Endothelial cell of umbilical vein (primary cell): Measurements from ENCODE around the gene CLDN1. TPM values are rescaled to one million over a fixed set of nuclear protein-coding genes. Genes with fewer than 3 reads are reported as not detected.

ENCODE experiments used
- BruUV-seq: library from RNA; stranded (reverse); fragments of 400-500 nt; replicated peaks from 2 replicates; lab custom pipeline; 2021; lab: Mats Ljungman, UMichigan
- CTCF ChIA-PET: fragments of 300-600, 350-600 bp; sonication (Branson Sonifier 250); formaldehyde crosslinking; loops from one replicate; lab custom pipeline; 2021; ENCODE audit warnings: antibody characterized with exemption, inconsistent platforms; lab: Charles Lee
- POLR2A ChIA-PET: fragments of 300-600, 350-600 bp; sonication (Branson Sonifier 250); formaldehyde crosslinking; loops from one replicate; lab custom pipeline; 2021; ENCODE audit warnings: antibody characterized with exemption, inconsistent platforms; lab: Charles Lee
- DNase-seq: peaks from one replicate; pipeline ENCODE4 v3.0.0-alpha.2; 2011; ENCODE audit warnings: low read depth, low spot score
- FAIRE-seq: peaks from 2 replicates; lab custom pipeline; 2011; peaks lifted over from hg19 to GRCh38; lab: Jason Lieb, UNC
- H2AFZ ChIP-seq: 2 replicates; pipeline ENCODE4 v1.6.0; 2012; ENCODE audit warnings: low read depth, low read length, control low read depth, inconsistent platforms
- H3K27ac ChIP-seq: 2 replicates; pipeline ENCODE4 v1.5.1; 2011; ENCODE audit warnings: low read depth, mild to moderate bottlenecking, control low read depth, low read length, moderate library complexity; ENCODE audit not compliant: insufficient read depth
- H3K27me3 ChIP-seq, 2 experiments: 2 replicates each; pipeline versions ENCODE4 v1.6.0 to v1.6.1; 2011; ENCODE audit warnings: low read length in 2 of 2, mixed read lengths in 1 of 2; ENCODE audit not compliant: control insufficient read depth in 2 of 2, insufficient read depth in 2 of 2
- H3K36me3 ChIP-seq, 2 experiments: 2 replicates in 1 of 2; 3 replicates in 1 of 2; pipeline ENCODE4 v1.5.1; 2011; ENCODE audit warnings: low read length in 2 of 2, mild to moderate bottlenecking in 1 of 2, moderate library complexity in 1 of 2; ENCODE audit not compliant: control insufficient read depth in 2 of 2, insufficient read depth in 2 of 2; ENCODE audit errors: extremely low read depth in 1 of 2
- H3K4me1 ChIP-seq: 3 replicates; pipeline ENCODE4 v1.5.1; 2011; ENCODE audit warnings: mild to moderate bottlenecking, low read length; ENCODE audit not compliant: control insufficient read depth, insufficient read depth; ENCODE audit errors: extremely low read depth
- H3K4me2 ChIP-seq: 2 replicates; pipeline ENCODE4 v1.6.1; 2011; ENCODE audit warnings: low read length, control low read depth, mixed read lengths; ENCODE audit not compliant: insufficient read depth
- H3K4me3 ChIP-seq, 3 experiments: fragments of 200-600 bp in 1 of 3; sonication (generic), shearing (Covaris generic) in 1 of 3; replicated peaks in 1 of 3; 2 replicates each; pipeline ENCODE4 v1.5.1; 2011 to 2016; ENCODE audit warnings: control low read depth in 3 of 3, low read length in 3 of 3, mild to moderate bottlenecking in 2 of 3, inconsistent platforms in 1 of 3, low read depth in 1 of 3, moderate library complexity in 1 of 3; ENCODE audit not compliant: insufficient read depth in 1 of 3
- H3K79me2 ChIP-seq: 2 replicates; pipeline ENCODE4 v1.6.0; 2012; ENCODE audit warnings: low read length, inconsistent platforms; ENCODE audit not compliant: control insufficient read depth, insufficient read depth
- H3K9ac ChIP-seq: replicated peaks from 2 replicates; pipeline ENCODE3; 2011; ENCODE audit warnings: low read length, control low read depth; ENCODE audit not compliant: insufficient read depth; ENCODE audit errors: extremely low read depth
- H3K9me1 ChIP-seq: replicated peaks from 3 replicates; pipeline ENCODE4 v1.6.0; 2011; ENCODE audit warnings: mild to moderate bottlenecking, low read length; ENCODE audit not compliant: control insufficient read depth, insufficient read depth; ENCODE audit errors: extremely low read depth
- H3K9me3 ChIP-seq: replicated peaks from 2 replicates; pipeline ENCODE4 v1.5.1; 2012; ENCODE audit warnings: low read length, inconsistent platforms; ENCODE audit not compliant: control insufficient read depth, insufficient read depth
- H4K20me1 ChIP-seq: replicated peaks from 2 replicates; pipeline ENCODE3; 2011; ENCODE audit warnings: mild to moderate bottlenecking, low read length; ENCODE audit not compliant: control insufficient read depth, insufficient read depth; ENCODE audit errors: extremely low read depth
- CTCF ChIP-seq, 2 donors: IDR thresholded peaks; 1 replicate in 1 of 2; 2 replicates in 1 of 2; pipeline ENCODE4 v1.5.1; 2011; ENCODE audit warnings: low read length in 2 of 2, mild to moderate bottlenecking in 2 of 2, moderate library complexity in 2 of 2, control low read depth in 1 of 2, inconsistent platforms in 1 of 2, low read depth in 1 of 2; ENCODE audit not compliant: insufficient read depth in 1 of 2; ENCODE audit errors: extremely low read depth in 1 of 2
- EZH2 ChIP-seq: IDR thresholded peaks from 2 replicates; pipeline ENCODE4 v1.6.1; 2012; ENCODE audit warnings: borderline replicate concordance, low read depth, mild to moderate bottlenecking, moderate library complexity, low read length, inconsistent platforms; ENCODE audit not compliant: severe bottlenecking
- FOS ChIP-seq: IDR thresholded peaks from 2 replicates; pipeline ENCODE4 v1.6.1; 2011; ENCODE audit warnings: mild to moderate bottlenecking, low read length, moderate library complexity, borderline replicate concordance; ENCODE audit not compliant: insufficient read depth
- GATA2 ChIP-seq: IDR thresholded peaks from 2 replicates; pipeline ENCODE4 v1.7.0; 2011; ENCODE audit warnings: low read depth, mild to moderate bottlenecking, moderate library complexity, mixed read lengths, low read length; ENCODE audit not compliant: insufficient read length, insufficient read depth
- JUN ChIP-seq: IDR thresholded peaks from 2 replicates; pipeline ENCODE4 v1.6.1; 2011; ENCODE audit warnings: borderline replicate concordance, low read depth; ENCODE audit not compliant: insufficient read length, insufficient read depth
- MAX ChIP-seq: IDR thresholded peaks from 2 replicates; pipeline ENCODE4 v1.6.1; 2011; ENCODE audit not compliant: insufficient read depth, insufficient read length
- MYC ChIP-seq: IDR thresholded peaks from one replicate; pipeline ENCODE4 v1.6.1; 2011; ENCODE audit warnings: mild to moderate bottlenecking, low read depth, low read length
- POLR2A ChIP-seq: IDR thresholded peaks from 2 replicates; pipeline ENCODE4 v1.6.1; 2012; ENCODE audit warnings: low read depth, mild to moderate bottlenecking, control low read depth, low read length
- POLR2AphosphoS5 ChIP-seq: IDR thresholded peaks from 2 replicates; pipeline ENCODE4 v1.6.1; 2012; ENCODE audit warnings: low read depth, mild to moderate bottlenecking, control low read depth, low read length, moderate library complexity; ENCODE audit not compliant: insufficient read depth
- dilution Hi-C: fragments of 300-500 bp; cut with MboI; formaldehyde crosslinking; loops from one replicate; pipeline ENCODE4 v1.15.0; 2019; ENCODE audit warnings: low sequenced_read_pairs; ENCODE audit not compliant: extremely low pct_ligation_motif_present
- intact Hi-C: fragments of 100-400 bp; cut with micrococcal nuclease; formaldehyde crosslinking; loops from one replicate; pipeline ENCODE4 v1.10.0; 2022
- polyA plus RNA-seq, 4 experiments: library from polyadenylated mRNA; depleted of rRNA in 3 of 4; stranded (reverse) in 3 of 4; unstranded in 1 of 4; fragments of >200 nt; gene quantifications; 2 replicates each; pipeline versions ENCODE4 v1.2.1 to v1.2.3, GENCODE V29; 2011 to 2012; ENCODE audit warnings: missing spikeins in 1 of 4
- total RNA-seq: library from RNA; stranded (reverse); gene quantifications from 2 replicates; pipeline ENCODE4 v1.2.3, GENCODE V29; 2021

Gene CLDN1
- total and polyA plus RNA-seq, 2 donors (not counting 3 experiments of a cell fraction or from before 2014, with no cell fraction given): 0.27 to 0.32 TPM

- no peak for DNase-seq
- POLR2A ChIA-PET: no interaction called here
Observed at GRCh38 chr3:190289989-190290388, 32.3 kb downstream of the CLDN1 start.

GRCh38 chr3:190288836-190289235 lies 33.4 kb downstream of the CLDN1 start:
- Histone ChIP-seq H3K9me1 (no peaks in the 10 kb centered on the region), H3K9ac (no peak overlapping the region), H3K4me3 (no peak overlapping the region), H3K4me2 (no peak overlapping the region), H3K4me1 (no peaks in the 10 kb centered on the region), H2AFZ (no peak overlapping the region), H3K9me3 (no peaks in the 10 kb centered on the region), H3K79me2 (no peaks in the 10 kb centered on the region), H4K20me1 (no peaks in the 10 kb centered on the region), H3K27ac (no peak overlapping the region), H3K27me3 (no peaks in the 10 kb centered on the region), H3K36me3 (no peaks in the 10 kb centered on the region)
- dilution Hi-C loops (no loop called here), intact Hi-C loops (no loop called here)
- FAIRE-seq (no peak), DNase-seq (no peak)
- ChIA-PET POLR2A (no interaction called here), CTCF (no interaction called here)
- TF ChIP-seq GATA2: no peak
- TF ChIP-seq EZH2: no peak
- TF ChIP-seq JUN: no peak
- no peak for TF ChIP-seq MYC
- TF ChIP-seq FOS: no peak
- TF ChIP-seq POLR2AphosphoS5: no peak
- TF ChIP-seq MAX: no peak
- TF ChIP-seq POLR2A: no peak
- no peak for TF ChIP-seq CTCF (IDR thresholded peaks at IDR 0.05; ENCODE audit: extremely low read depth in 1 of 2, insufficient read depth in 1 of 2, low read depth in 1 of 2, low read length in 2 of 2)
- no TSS peak for BruUV-seq

More at GRCh38 chr3:190289989-190290388, 32.3 kb downstream of the CLDN1 start:
- no TSS peak for BruUV-seq
- H3K27me3 ChIP-seq: peaks cover 0 to 2% of the 10 kb centered on the region in 2 experiments
- no peaks in the 10 kb centered on the region for H3K9me1 ChIP-seq
- TF ChIP-seq FOS: no peak
- no peak for TF ChIP-seq GATA2
- dilution Hi-C loops (no loop called here), intact Hi-C loops (no loop called here)
- no peak overlapping the region for H2AFZ ChIP-seq
- no peak for FAIRE-seq
- no peak overlapping the region for H3K4me2 ChIP-seq
- H4K20me1 ChIP-seq: no peaks in the 10 kb centered on the region
- no peak overlapping the region for H3K27ac ChIP-seq
- H3K4me1 ChIP-seq: no peaks in the 10 kb centered on the region
- CTCF ChIA-PET: interaction anchor here (0.6 kb wide), 1 partner anchor 1018 kb away, joined by 3 read pairs; no protein-coding TSS in a partner anchor
- no peaks in the 10 kb centered on the region for H3K79me2 ChIP-seq
- H3K4me3 ChIP-seq: no peak overlapping the region
- no peaks in the 10 kb centered on the region for H3K36me3 ChIP-seq
- no peak overlapping the region for H3K9ac ChIP-seq
- no peaks in the 10 kb centered on the region for H3K9me3 ChIP-seq
